Measurements from ENCODE around the gene TEAD2.

- no peak for TF ChIP-seq EZH2 (IDR thresholded peaks at IDR 0.05; ENCODE audit: borderline replicate concordance, low read depth, low read length, severe bottlenecking)
- no peak for TF ChIP-seq CTCF (IDR thresholded peaks at IDR 0.05; ENCODE audit: borderline replicate concordance, extremely low read depth, low read length, poor library complexity, severe bottlenecking)
Measured at GRCh38 chr19:49361438-49362047, 673 bp downstream of the TEAD2 start.

Measured in DND-41 (cell line).